PC-9 (cell line): ENCODE results near the gene RNF157.

ENCODE experiments used
- EZH2 ChIP-seq: fragments of 200-600 bp; sonication (generic); IDR thresholded peaks from 2 replicates; pipeline ENCODE4 v1.8.0; 2017; ENCODE audit warnings: antibody characterized with exemption, low read depth
- TF ChIP-seq, protein P1 (sequence below): fragments of 200-600 bp; sonication (generic); conservative IDR thresholded peaks from 2 replicates; pipeline ENCODE4 v1.6.1; 2017; ENCODE audit warnings: mixed run types, antibody characterized with exemption, mild to moderate bottlenecking, moderate library complexity

GRCh38 chr17:76268015-76268749 lies 27.9 kb upstream of the RNF157 start:
- TF ChIP-seq, protein P1, sequence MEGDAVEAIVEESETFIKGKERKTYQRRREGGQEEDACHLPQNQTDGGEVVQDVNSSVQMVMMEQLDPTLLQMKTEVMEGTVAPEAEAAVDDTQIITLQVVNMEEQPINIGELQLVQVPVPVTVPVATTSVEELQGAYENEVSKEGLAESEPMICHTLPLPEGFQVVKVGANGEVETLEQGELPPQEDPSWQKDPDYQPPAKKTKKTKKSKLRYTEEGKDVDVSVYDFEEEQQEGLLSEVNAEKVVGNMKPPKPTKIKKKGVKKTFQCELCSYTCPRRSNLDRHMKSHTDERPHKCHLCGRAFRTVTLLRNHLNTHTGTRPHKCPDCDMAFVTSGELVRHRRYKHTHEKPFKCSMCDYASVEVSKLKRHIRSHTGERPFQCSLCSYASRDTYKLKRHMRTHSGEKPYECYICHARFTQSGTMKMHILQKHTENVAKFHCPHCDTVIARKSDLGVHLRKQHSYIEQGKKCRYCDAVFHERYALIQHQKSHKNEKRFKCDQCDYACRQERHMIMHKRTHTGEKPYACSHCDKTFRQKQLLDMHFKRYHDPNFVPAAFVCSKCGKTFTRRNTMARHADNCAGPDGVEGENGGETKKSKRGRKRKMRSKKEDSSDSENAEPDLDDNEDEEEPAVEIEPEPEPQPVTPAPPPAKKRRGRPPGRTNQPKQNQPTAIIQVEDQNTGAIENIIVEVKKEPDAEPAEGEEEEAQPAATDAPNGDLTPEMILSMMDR, result no peak
- TF ChIP-seq EZH2, result no peak
